Skin of body (tissue), 2 donors: ENCODE measurements around the gene DOCK2. TPM values are rescaled to one million over a fixed set of nuclear protein-coding genes. Genes with fewer than 3 reads are reported as not detected.
A peak's percentile ranks its signal among the peaks of the same experiment; 100 is the strongest.
"Not testable (repeated sequence)": the region's sequence is repeated elsewhere in the genome, so short reads cannot be mapped to it uniquely, and the experiment has no call there.

Source experiments
- DNase-seq: peaks from one replicate; lab custom pipeline; 2025; lab: John Stamatoyannopoulos, UW
- total RNA-seq: library from RNA; depleted of rRNA; stranded (reverse); fragments of >200 nt; gene quantifications from one replicate; pipeline ENCODE4 v1.2.3, GENCODE V29; 2014

DOCK2 gene
- total RNA-seq, 1 donor from 2014 or later, result 20.6 TPM

DNA sequence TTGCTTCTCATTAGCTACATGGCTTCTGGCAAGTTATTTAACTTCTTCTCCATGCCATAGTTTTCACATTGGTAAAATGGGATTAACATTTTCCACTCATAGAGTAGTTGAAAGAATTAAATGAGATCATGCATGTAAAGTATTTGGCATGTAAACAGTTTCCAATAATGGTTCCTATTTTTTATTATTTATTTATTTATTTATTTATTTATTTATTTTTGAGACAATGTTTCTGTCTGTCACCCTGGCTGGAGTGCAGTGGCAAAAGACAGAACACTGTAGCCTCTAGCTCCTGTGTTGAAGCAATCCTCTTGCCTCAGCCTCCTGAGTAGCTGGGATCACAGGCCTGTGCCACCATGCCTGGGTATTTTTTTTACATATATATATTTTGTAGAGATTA is 117.7 kb downstream of the DOCK2 start:
- no peak for DNase-seq

DNA sequence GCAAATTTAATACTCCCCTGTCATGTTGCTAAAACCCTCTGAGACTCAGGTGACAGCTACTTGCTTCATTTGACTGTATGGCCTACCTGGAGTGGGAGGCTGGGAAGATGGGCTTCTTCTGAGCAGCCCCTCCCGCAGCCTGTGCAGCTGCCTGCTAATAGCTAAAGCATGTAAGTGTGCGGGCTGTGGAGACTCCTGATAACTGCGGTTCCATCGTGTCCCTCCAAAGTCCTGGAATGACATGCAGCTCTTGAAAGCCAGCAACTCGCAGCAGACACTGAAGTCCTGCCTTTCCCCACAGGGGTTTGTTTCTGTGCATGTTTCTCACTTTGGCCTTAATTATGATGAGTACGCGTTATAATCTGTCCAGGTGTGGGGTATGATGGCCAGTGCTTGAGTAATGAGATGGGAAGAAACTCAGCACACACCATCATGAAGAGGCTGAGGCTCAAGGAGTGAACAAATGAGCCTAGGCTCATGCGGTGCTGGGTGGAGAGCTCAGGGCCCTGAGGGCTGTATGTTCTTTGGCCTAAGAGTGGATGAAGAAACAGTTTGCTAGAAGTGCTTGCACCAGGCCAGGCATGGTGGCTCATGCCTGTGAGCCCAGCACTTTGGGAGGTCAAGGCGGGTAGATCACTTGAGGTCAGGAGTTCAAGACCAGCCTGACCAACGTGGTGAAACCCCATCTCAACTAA is 119.1 kb downstream of the DOCK2 start:
- DNase-seq, result no peak

- no peak for DNase-seq
Observed at GRCh38 chr5:169757016-169757415, 119.9 kb downstream of the DOCK2 start.

DNA sequence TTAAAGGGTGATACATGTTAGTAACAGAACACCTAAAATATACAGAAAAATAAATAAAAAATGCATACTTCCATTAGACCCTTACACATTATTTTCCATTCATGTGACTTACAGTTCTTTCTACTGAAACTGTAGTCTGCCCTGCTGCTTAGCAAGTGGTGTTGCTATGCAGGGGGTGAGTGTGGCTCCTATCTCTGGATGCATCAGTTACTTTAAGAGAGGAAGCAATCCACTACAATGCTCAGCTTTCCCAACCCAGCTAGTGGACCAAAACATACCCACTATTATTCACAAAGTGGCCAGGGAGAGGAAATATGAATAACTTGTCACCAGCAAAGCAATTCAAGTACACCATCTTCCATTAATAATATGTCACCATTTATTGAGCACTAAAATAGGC is 121.8 kb downstream of the DOCK2 start:
- no peak for DNase-seq

DNA sequence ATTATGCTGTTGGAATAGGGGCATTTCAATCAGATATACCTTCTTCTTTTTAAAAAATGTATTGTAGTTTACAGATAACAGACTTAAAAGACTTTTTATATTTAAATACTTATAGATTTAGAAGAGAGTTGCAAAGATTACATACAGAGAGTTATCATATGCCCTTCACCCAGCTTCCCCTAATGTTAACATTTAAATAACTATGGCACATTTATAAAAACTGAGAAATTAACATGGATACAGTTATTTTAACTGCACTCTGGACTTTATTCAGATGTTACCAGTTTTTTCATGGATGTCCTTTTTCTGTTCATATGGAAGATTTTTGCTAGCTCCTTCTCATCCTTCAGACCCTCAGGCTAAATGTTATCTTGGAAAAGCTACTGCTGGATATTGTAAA is 123.2 kb downstream of the DOCK2 start:
- no peak for DNase-seq

- no peak for DNase-seq
Observed at GRCh38 chr5:169762338-169763095, 125.4 kb downstream of the DOCK2 start.

DNA sequence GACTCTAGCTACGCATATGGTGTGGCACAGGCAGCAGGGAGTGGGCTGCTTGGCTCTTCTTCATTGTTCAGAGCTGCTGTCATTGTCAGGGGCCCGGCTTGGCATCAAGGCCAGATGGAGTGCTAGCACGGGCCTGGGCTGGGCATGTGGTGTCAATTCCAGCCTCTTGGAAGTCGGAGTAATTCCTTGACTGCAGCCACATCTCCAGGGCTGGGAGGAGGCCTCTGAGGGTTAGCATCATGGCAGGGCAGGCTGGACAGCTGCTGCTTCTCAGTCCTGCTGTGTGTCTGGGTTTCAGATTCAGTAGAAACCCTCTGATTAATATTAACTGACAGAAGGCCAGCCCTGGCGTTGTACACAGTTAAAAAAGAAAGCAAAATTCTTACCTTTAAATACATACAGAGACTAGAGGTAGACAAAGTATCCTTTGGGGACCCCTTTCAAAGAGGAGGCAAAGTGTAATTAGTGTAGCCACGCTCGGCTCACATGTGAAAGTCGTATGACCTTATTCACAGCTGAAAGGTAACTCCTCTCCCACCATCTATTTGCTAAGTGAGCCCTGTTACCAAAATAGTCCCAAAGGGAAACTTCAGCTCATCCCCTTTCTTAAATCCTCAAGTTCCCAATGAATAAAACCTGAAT is 126.4 kb downstream of the DOCK2 start:
- no peak for DNase-seq

DNA sequence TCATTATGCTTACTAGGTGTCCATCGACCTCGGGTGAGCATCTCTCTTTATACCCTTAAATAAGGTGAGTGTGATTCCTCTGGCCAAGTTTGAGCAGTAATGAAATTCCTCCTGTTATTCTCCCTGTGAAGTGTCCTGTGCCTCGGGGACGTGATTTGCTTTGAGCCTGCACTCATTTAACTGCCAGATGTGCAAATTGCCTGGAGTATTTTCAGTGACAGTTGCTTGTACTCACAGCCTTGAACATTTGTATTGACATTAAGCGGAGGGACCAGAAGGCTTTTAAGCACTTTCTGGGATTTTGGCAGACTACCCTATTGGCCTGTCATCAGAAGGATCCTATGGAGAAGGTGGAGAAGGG is 126.9 kb downstream of the DOCK2 start:
- DNase-seq, result peak; percentile 40

DNA sequence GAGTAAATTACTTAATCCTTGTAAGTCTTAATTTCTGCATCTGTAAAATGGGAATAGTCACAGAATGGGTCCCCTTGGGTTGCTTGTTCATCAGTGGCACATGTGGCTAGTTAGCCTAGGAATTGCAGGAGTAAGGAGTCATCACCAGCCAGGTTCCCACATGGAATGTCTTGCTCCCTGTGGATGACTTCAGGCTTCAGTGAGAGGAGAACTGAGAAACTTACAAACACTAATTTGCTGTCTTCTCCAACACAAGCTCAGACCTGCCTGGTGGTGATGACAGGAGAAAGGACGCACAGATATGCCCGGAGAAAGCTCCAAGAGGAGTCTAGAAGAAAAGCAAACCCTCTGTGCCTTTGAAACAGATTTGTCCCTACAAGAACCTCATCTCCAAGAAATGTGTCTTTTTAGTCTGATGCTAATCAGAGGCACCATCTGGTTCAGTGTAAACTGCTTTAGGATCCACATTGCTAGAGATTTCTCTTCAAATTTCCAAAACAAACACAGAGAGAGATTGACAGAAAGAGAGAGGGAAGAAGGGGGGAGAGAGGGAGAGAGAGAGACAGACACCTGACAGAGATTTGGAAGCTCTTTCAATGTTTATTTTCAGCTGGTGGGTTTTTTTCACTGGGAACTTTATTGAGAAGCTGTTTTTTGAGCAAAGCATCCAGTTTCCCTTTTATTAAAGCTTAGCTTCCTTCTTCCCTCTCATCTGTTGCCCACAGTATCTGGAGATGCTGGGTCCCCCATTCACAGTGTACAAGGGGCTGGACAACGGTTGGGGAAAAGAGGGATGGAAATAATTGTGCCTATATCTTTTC is 128.3 kb downstream of the DOCK2 start:
- peak; percentile 65 for DNase-seq

DNA sequence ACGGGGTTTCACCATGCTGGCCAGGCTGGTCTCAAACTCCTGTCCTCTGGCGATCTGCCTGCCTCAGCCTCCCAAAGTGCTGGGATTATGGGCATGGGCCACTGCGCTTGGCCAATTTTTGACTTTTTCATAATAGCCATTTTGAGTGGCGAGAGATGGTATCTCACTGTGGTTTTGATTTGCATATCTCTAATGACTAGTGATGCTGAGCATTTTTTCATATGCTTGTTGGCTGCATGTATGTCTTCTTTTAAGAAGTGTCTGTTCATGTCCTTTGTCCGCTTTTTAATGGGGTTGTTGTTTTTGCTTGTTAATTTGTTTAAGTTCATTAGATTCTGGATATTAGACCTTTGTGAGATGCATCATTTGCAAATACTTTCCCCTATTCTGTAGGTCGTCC is 129.9 kb downstream of the DOCK2 start:
- DNase-seq, result not testable (repeated sequence)

- DNase-seq, result no peak
Observed at GRCh38 chr5:169767938-169768337, 130.9 kb downstream of the DOCK2 start.

- no peak for DNase-seq
Observed at GRCh38 chr5:169768416-169768815, 131.3 kb downstream of the DOCK2 start.

DNA sequence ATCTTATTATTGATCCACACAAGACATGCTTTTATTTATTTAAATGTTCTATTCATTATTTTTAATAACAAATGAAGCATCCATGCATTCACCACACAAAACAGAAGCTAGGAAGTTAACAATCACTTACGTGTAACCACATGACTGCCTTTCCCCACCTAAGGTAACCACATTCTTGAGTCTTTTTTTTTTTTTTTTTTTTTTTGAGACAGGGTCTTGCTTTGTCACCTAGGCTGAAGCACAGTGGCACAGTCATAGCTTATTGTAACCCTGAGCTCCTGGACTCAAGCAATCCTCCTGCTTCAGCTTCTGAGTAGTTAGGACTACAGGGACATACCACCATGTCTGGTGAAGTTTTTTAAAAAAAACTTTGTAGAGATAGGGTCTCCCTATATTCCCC is 133.0 kb downstream of the DOCK2 start:
- DNase-seq, result no peak

DNA sequence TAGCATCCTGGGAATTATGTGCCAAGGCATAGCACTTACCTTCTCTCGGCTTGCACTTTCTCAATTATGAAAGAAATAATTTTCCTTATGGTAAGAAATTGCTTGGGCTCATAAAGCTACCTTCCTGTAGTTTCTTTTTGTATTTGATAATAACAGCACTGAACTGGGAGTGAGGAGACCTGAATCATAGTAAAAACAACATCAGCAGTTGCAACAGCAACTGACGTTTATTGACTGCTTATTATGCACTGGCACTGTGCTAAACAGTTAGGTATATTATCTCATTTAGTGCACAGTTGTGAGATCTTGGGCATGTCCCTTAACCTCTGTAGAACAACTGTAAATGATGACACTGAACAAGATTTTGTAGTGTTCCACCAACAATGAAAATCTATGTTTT is 135.2 kb downstream of the DOCK2 start:
- DNase-seq, result no peak

DNA sequence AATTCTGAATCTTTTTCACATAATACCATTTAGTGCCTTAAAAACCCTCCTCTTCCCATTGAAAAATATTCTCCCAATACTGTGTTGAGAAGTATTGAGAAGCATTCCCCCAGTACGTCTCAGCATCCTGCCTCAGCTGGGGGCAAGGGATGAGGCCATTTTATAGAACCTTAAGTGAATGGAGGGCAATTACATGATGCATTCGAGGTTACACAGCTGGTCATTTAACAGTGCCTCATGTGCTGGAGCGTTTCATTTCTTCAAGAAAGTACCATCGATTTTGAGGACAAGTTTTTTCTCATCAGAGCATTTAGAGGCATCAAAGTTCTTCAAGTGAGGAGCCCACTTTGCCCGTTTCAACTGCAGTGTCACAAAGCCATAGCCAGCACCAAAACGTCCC is 135.6 kb downstream of the DOCK2 start:
- DNase-seq, result no peak

DNA sequence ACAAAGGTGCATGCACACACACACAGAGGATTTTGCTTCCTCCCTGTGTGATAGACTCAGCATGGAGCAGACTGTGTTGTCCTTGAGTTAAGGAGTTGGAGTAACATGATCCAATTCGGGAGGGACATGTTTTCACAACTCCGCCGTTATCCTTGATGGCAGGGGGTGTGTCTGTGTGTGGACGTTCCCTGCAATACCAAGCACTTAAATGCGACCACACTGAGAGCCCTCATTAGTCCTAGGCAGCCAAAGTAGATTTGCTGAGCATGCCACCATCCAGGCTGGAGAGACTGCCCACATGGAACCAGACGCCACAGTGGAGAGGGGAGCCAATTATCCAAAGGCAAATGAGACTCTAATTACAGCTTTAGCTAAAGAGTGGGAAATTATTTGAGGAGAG is 140.1 kb downstream of the DOCK2 start:
- no peak for DNase-seq

- DNase-seq, result no peak
Observed at GRCh38 chr5:169778622-169779596, 141.8 kb downstream of the DOCK2 start.

- DNase-seq, result no peak
Observed at GRCh38 chr5:169781420-169782345, 144.6 kb downstream of the DOCK2 start.
